HUES6 (cell line): Measurements from ENCODE around the gene PTP4A2.
"Not testable (repeated sequence)": the region's sequence is repeated elsewhere in the genome, so short reads cannot be mapped to it uniquely, and the experiment has no call there.

Experiments used
- H3K27ac ChIP-seq: 2 replicates; pipeline ENCODE4 v1.7.0; 2013; ENCODE audit warnings: low read depth, mild to moderate bottlenecking, low read length, inconsistent platforms
- H3K27me3 ChIP-seq: 2 replicates; pipeline ENCODE4 v1.6.1; 2013; ENCODE audit warnings: low read length; ENCODE audit not compliant: control insufficient read depth, insufficient read depth
- H3K36me3 ChIP-seq: 2 replicates; pipeline ENCODE4 v1.6.1; 2013; ENCODE audit warnings: low read length; ENCODE audit not compliant: control insufficient read depth, insufficient read depth
- H3K4me1 ChIP-seq: 2 replicates; pipeline ENCODE4 v1.6.1; 2013; ENCODE audit warnings: low read length; ENCODE audit not compliant: control insufficient read depth, insufficient read depth
- H3K4me3 ChIP-seq: 2 replicates; pipeline ENCODE4 v1.5.1; 2013; ENCODE audit warnings: low read depth, low read length
- H3K9ac ChIP-seq: one replicate; pipeline ENCODE4 v1.6.1; 2013; ENCODE audit warnings: mild to moderate bottlenecking, low read length
- H3K9me3 ChIP-seq: 2 replicates; pipeline ENCODE4 v1.6.1; 2013; ENCODE audit warnings: low read depth, low read length; ENCODE audit not compliant: control insufficient read depth, insufficient read depth

Gene PTP4A2

DNA sequence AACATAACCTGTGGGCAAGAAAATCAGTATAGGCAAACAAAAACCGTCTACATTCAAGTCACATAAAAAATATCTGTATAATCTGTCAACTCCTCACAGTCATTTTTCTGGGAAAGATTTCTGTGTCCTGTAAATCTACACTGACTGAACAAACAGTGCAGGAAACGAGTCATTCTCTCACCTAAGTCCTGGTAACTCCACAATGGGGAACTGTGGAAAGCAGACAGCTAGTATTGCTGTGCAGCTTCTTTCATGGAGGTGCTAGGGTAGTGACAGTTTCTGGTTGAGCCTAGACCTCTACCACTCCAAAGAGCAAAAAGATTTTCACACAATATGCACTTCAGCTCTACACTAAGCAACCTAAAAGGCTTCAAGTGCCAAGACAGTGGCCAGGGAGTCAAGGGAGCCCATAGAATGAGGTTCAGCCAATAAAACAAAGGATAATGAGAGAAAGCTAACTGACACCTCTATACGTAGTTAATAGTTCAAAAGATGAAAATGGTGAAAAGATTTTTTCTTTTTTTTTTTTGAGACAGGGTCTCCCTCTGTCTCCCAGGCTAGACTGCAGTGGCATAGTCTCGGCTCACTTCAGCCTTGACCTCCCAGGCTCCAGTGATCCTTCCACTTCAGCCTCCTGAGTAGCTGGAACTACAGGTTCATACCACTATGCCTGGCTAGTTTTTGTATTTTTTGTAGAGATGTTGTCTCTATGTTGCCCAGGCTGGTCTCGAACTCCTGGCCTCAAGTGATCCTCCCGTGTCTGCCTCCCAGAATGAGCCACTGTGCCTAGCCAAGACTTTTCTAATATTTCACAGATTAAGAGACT lies 5.5 kb downstream of the PTP4A2 start:
- Histone ChIP-seq H3K9ac (no peak overlapping the region), H3K4me1 (peaks cover 56% of the 10 kb centered on the region), H3K36me3 (no peaks in the 10 kb centered on the region), H3K4me3 (peak overlapping the region; percentile 12; the same call in 1 of the 2 replicates), H3K27me3 (no peaks in the 10 kb centered on the region), H3K9me3 (no peaks in the 10 kb centered on the region), H3K27ac (peak overlapping the region; percentile 63; the same call in 1 of the 2 replicates)

DNA sequence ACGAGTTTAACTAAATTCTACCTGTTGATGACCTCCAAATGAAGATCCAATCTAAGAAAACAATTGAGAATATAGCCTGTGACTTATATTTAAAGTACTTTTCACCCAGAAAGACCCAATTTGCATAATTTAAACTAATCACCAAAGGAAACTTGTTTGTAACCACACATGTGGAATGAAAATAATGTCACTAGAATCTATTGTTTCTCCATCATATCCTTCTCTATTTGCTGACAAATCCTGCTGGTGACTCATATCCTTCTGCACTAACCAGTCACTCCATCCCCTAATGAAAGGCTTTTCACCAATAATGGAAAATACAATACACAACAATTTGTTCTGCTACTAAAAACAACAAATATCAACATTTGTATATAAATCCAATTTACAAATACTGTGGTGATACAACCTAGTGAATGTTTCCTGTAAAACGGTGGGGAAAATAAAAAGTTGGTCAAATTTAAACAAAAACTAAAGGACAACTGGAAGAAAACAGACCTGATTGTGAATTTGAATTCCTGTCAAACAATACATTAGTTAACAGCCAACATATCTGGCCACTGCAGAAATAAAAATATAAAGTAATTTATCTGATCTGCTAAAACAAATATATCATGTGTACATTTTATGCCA lies 6.5 kb downstream of the PTP4A2 start:
- H3K27ac ChIP-seq, result peak overlapping the region; percentile 77; the same call in 1 of the 2 replicates
- no peaks in the 10 kb centered on the region for H3K36me3 ChIP-seq
- H3K4me1 ChIP-seq, result peaks cover 65% of the 10 kb centered on the region
- H3K4me3 ChIP-seq, result peak overlapping the region; percentile 45
- no peak overlapping the region for H3K9ac ChIP-seq
- H3K27me3 ChIP-seq, result no peaks in the 10 kb centered on the region
- H3K9me3 ChIP-seq, result no peaks in the 10 kb centered on the region

DNA sequence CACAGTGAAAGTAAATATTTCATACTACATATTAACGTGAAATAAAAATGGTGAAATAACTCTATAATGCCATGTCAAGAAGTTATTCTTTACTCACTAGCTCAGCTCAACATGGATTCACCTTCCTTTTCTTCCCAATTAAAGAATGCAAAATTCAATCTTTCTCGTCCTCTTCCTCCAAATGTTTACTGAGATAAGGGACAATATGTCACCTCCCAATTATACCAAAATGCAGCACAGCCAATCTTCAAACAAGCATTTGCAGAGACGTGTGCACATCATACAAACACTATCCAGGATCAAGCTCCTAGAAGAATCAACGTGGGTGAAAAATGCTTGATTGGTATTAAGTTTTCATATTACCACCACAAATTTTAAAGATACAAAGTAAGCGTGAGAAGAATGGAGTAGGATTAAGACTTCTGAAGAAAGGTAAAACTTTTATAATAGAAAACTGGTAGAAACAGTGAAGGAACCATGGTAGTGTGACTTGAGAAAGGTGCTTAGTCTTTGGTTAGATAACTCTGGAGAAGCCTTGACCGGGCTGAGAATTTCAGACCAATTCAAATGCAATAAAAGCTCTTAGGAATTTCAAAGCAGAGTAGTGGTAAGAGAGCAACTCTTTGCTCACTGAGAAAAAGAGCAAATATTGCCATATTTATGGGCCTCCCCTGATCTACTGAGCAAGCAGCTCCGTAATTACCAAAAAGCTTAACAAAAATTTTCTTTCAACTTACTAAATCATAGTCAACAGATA lies 7.2 kb downstream of the PTP4A2 start:
- no peaks in the 10 kb centered on the region for H3K9me3 ChIP-seq
- H3K36me3 ChIP-seq, result no peaks in the 10 kb centered on the region
- H3K4me1 ChIP-seq, result peaks cover 67% of the 10 kb centered on the region
- H3K27me3 ChIP-seq, result no peaks in the 10 kb centered on the region
- no peak overlapping the region for H3K9ac ChIP-seq
- peak overlapping the region; percentile 45 for H3K4me3 ChIP-seq
- H3K27ac ChIP-seq, result peak overlapping the region; percentile 77; the same call in 1 of the 2 replicates

DNA sequence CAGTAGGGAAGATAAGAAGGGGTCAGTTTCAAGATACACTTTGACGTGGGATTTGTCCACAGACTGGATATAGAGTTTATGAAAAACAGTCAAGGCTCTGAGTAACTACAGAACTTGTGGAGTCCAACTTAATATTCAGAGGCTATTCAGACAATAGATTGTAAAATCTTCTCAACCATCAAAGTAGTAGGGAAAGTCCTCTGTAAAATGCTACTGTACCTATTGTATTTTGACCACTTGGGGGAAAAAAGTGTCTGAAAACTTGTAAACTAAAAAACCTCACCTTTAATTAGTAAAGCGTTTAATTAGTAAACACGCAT lies 10.5 kb downstream of the PTP4A2 start:
- Histone ChIP-seq H3K4me1 (peaks cover 66% of the 10 kb centered on the region), H3K27me3 (no peaks in the 10 kb centered on the region), H3K4me3 (no peak overlapping the region), H3K9ac (no peak overlapping the region), H3K9me3 (no peaks in the 10 kb centered on the region), H3K27ac (no peak overlapping the region), H3K36me3 (0 out of 2 replicates have a peak, but pooled peaks cover 3% of the 10 kb centered on the region)

DNA sequence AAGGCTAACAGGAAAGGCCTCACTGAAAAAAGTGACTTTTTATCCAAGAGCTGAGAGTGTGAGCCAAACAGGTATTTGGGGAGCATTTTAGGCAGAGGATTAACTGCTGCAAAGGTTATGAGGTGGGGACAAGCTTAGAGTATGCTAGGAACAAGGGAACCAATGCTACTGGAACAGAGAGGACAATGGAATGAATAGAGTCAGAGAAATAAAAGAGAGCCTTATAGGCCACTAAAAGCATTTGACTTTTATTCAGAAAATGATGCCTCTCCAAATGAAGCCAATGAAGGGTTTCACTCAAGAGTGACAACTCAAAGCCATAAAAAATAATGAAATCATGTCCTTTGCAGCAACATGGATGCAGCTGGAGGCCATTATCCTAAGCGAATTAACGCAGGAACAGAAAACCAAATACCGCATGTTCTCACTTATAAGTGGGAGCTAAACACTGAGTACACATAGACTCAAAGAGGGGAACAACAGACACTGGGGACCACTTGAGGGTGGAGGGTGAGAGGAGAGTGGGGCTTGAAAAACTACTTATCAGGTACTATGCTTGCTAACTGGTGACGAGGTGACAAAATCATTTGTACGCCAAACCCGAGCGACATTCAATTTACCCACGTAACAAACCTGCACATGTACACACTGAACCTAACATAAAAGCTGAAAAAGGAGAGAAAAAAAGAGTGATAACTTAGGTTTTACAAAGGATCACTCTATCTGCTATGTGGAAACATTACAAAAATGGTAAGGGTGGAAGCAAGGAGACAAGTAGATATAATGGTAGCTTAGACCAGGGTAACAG lies 11.1 kb downstream of the PTP4A2 start:
- Histone ChIP-seq H3K9ac (no peak overlapping the region), H3K4me1 (peaks cover 60% of the 10 kb centered on the region), H3K9me3 (no peaks in the 10 kb centered on the region), H3K27ac (peak overlapping the region; percentile 28; the same call in 1 of the 2 replicates), H3K27me3 (no peaks in the 10 kb centered on the region), H3K4me3 (no peak overlapping the region), H3K36me3 (0 out of 2 replicates have a peak, but pooled peaks cover 3% of the 10 kb centered on the region)

DNA sequence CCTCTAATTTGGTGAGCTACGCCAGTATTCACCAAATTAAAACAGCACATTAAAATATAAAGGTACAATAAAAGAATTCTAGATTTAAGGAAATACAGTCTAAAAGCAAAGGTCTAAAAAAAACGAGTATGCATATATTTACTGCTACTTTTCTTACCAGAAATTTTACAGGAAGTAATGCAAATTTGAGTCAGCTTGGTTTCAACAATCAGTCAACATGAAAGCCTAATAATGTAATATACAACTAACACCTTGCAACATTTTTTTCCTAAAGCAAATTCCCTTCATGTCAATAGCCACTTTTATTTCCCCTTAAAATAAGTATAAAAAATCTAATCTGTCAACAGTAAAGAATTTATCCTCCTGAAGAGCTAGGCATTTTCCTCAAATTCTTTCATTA lies 11.9 kb downstream of the PTP4A2 start:
- Histone ChIP-seq H3K36me3 (0 out of 2 replicates have a peak, but pooled peaks cover 3% of the 10 kb centered on the region), H3K9me3 (no peaks in the 10 kb centered on the region), H3K9ac (no peak overlapping the region), H3K27me3 (no peaks in the 10 kb centered on the region), H3K4me1 (peaks cover 52% of the 10 kb centered on the region), H3K27ac (peak overlapping the region; percentile 28; the same call in 1 of the 2 replicates), H3K4me3 (no peak overlapping the region)

DNA sequence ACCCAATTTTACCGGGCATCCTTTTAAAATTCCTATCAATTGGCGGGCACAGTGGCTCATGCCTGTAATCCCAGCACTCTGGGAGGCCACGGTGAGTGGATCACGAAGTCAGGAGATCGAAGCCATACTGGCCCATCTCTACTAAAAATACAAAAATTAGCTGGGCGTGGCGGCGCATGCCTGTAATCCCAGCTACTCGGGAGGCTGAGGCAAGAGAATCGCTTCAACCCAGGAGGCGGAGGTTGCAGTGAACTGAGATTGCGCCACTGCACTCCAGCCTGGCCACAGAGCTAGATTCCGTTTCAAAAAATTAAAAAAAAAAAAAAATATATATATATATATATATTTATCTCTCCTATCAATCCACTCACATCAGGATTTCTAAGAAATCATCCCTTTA lies 12.3 kb downstream of the PTP4A2 start:
- not testable (repeated sequence) for H3K36me3 ChIP-seq, H3K27me3 ChIP-seq, H3K9ac ChIP-seq, H3K9me3 ChIP-seq, H3K4me3 ChIP-seq, H3K27ac ChIP-seq
- peaks cover 48% of the 10 kb centered on the region for H3K4me1 ChIP-seq

DNA sequence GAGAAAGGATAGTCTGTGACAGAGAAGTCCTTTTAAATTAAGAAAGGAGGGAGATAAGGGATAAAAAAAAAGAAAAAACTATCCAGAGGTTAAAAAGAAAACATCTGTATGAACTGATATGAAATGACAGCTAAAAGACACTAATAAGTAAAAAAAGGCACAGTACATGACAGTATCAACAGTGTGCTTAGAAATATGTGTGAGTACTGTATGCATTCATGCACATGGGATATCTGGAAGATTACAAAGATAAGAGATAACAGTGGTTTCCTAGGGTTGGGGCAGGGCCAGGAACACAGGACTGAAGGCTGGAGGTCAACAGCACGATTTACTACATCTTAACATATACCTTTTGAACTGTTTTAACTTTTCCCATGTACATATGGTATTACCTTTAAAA lies 13.3 kb downstream of the PTP4A2 start:
- Histone ChIP-seq H3K9me3 (no peaks in the 10 kb centered on the region), H3K36me3 (peaks cover 3% of the 10 kb centered on the region; the same call in 1 of the 2 replicates), H3K4me1 (peaks cover 41% of the 10 kb centered on the region), H3K27me3 (no peaks in the 10 kb centered on the region), H3K4me3 (no peak overlapping the region), H3K9ac (peak overlapping the region; percentile 26), H3K27ac (no peak overlapping the region)

DNA sequence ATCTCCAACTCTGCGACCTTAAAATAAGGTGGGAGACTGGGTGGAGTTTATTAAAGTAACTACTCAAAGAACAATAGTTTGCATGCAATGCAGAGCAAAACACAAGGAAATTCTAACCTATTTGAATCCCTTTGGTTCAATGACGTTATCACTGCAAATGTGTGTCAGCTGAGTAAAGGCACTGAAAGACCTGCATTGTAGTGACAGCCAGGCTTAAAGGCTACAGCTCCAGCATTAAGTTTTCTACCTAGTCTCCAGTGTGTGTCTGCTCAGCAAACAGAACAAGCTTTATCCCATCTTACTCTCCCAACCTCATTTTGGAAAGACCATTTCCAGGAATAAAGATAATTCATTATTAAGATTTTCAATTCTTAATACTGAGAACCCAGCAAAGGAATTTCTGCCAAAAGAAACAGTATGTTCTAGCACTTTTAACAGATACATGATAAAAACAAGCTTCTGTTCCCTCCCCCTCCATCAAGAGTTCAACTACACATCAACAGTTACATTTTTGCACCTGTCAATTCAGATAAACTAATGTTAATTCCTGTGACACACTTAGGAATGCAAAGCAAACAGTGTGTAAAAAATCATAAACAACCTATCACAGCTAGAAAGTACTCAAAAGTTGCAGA lies 14.2 kb downstream of the PTP4A2 start:
- H3K36me3 ChIP-seq, result peaks cover 9% of the 10 kb centered on the region
- no peaks in the 10 kb centered on the region for H3K9me3 ChIP-seq
- H3K4me3 ChIP-seq, result no peak overlapping the region
- H3K9ac ChIP-seq, result no peak overlapping the region
- H3K4me1 ChIP-seq, result peaks cover 34% of the 10 kb centered on the region
- no peaks in the 10 kb centered on the region for H3K27me3 ChIP-seq
- no peak overlapping the region for H3K27ac ChIP-seq

DNA sequence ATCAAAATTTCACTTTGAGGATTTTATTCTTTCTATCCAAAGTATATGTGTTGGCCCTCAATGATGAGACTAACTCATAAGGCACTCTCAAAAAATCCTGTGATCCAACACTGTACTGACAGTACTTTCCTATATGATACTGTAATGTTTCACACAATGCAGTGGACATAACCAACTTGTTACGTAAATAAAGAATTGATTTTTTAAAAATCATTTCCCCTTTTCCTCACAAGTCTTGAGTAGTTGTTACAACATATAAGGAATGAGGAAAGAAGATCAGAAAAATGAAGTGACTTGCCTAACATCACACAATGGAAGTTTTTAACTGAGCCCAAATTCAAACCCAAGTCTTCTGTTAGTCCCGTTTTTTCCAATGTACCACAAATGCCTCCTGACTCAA lies 17.2 kb downstream of the PTP4A2 start:
- peaks cover 15% of the 10 kb centered on the region for H3K4me1 ChIP-seq
- no peaks in the 10 kb centered on the region for H3K9me3 ChIP-seq

More for the DNA sequence above, 17.2 kb downstream of the PTP4A2 start:
- H3K36me3 ChIP-seq, result peaks cover 31% of the 10 kb centered on the region
- H3K9ac ChIP-seq, result no peak overlapping the region
- no peak overlapping the region for H3K27ac ChIP-seq
- no peak overlapping the region for H3K4me3 ChIP-seq
- H3K27me3 ChIP-seq, result no peaks in the 10 kb centered on the region
